8988T (cell line): Measurements from ENCODE around the gene ACER3.
"Not testable (repeated sequence)": the region's sequence is repeated elsewhere in the genome, so short reads cannot be mapped to it uniquely, and the experiment has no call there.

Experiments
- DNase-seq: peaks from one replicate; pipeline ENCODE4 v3.0.0; 2011

The ACER3 gene

DNA sequence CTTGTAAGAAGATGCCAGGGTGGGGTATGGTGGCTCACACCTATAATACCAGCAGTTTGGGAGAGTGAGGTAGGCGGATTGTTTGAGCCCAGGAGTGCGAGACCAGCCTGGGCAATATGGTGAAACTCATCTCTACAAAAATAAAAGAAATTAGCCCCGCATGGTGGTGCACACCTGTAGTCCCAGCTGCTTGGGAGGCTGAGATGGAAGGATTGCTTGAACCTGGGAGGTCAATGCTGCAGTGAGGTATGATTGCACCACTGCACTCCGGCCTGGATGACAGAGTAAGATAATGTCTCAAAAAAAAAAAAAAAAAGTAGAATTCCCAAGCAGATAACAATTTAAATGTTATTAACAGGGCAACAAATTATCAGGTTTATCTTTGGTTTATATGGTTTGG, 20.2 kb downstream of the ACER3 start:
- no peak for DNase-seq

DNA sequence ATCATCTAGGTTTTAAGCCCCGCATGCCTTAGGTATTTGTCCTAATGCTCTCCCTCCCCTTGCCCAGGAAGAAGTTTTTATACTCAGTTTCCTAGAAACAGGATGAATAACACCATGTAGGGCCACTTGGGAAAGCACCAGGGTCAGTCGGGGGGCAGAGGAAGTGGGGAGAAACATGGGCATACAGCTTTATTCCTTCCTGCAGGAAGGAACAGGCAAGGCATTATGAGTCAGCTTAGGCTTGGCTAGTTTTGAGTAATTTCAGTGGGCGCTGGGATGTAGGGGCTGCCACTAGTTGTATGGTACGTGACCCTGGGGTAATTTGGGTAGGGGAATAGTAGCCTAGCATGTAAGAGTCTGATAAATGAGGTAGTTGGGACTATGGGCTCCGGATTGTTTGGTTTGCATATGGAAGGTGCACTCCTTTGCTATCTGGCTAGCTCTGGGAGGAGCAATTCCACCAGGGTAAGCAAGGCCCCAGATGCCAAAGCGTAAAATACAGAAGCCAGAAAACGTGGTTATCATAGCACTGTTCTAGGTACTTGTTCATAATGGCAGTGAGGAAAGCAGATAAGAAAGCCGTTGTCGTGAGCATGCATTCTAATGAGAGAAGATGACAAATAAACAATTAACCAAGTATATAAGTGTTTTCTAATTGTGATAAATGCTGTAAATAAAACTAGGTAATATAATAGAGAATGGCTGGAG, 24.8 kb downstream of the ACER3 start:
- no peak for DNase-seq

DNA sequence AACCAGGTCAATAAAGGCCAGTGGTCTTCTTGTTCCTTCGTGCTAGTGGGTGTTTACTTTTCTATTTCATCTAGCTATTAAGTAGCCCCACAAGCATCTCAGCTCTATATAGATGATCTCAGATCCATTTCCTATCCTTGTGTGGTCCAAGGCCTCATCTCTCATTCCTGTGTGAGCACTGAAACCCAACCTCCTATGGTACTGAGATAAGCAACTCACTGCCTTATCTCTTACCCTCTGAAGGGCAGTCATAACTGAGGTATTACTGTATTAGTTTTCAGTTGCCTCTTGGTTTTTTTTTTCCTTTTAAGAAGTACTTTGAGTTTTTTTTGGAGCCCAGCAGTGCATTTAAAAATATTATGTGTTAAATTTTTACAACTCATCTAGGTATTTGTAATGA, 28.3 kb downstream of the ACER3 start:
- DNase-seq = no peak

DNA sequence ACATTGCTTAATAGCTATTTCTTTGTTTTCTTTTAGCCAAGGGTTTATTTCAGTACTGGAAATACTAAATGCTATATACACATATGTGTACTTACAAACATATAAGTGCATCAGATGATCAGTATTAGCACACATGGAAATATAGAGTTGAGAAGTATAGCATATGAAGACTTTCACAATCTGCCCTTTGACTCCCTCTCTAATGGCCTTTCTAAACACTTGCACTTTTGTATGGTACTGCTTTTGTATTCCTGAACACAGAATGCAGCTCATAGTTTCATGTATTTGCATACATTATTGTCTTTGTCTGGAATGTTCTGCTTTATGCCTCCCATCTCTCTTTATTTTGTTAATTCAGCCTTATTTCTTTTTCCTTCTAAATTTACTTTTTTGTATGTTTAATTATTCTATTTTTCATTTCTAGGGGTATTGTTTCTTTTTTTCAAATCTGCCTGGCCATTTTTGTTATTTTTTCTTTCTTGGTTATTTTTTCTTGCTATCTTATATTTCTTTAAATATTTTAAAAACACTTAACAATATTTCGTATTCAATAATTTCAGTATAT, 28.8 kb downstream of the ACER3 start:
- no peak for DNase-seq

DNA sequence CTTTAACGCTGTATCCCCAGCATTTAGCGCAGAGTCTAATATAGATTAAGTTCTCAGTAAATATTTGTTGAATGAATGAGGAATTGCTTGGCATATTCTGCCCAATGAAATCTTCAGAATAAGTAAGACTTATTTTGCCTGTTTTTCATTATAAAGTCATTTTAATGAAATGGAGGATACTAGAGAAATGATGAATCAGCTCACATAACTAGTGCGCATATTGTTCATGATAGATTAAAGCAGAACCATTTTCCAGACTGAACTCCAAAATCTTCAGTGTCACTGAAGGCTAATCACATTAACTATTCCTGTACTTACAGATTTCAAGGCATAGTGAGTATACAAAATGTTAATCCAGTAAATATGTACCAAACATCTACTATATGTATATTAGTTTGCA, 29.6 kb downstream of the ACER3 start:
- DNase-seq = no peak

DNA sequence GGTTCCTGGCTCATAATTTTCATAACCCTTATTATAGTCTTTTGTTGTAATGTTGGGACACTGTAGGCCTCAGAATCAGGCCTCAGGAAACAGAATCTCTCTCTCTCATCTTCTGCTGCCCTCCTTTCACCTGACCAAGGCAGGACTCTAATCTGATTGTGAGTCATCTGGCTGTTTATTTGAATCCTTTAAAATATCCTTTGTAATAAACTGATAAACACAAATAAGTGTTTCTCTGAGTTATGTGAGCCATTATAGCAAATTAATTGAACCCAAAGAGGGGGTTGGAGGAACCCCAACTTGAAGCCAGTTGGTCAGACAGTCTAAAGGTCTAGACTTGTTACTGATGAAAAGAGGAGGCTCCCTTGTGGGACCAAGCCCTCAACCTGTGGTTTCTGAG, 30.6 kb downstream of the ACER3 start:
- no peak for DNase-seq

DNA sequence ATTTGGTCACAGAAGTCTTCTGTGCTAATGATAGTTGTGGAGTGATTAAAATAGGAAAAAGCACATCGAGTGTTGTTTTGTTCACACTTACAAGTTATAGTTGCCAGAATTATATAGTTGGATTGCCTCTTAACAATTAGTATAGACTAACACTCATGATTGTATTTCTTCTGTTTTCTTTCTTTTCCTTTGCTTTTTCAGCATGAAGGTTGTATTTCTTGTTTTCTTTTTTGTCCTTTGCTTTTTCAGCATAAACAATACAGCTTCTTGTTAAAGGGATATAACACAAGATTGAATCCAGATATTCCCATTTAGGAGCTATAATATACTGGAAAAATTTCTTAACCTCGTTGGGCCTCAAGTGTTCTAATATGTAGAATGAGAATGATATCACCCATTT, 31.1 kb downstream of the ACER3 start:
- DNase-seq = no peak

DNA sequence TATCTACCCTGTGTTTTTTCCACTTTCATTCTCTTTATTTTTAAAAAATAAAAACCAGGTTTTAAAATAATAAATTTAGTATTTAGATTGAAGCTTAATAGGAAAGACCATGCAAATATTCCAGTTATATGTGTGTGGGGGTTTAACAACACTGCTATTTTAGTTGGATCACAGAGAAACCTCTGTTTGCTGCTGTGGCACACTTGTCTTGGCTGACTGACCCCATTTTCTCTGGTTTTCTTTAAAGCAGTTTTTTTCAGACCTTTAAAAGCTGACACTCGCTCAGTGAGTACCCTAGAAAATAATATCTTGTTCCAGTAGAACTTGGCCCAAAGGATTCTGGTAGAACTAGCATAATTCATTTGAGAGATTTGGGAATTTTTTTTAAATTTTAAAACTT, 31.6 kb downstream of the ACER3 start:
- DNase-seq = no peak

DNA sequence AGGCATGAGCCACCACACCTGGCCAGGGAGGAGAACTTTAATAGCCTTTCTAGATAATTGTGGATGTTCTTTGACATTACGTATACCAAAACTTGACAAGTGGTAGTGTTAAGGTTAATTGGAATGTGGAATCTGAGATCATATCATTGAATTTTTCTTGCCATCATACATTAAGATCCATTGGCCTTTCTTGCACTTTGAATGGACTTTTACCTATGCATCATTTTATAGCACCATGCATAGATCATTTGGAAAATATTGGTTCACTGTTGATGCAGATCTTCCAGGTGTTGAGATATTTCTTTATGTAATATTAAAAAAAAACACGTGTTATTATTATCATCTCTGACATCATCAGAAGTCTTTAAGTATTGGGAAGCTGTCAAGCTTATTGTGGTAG, 36.5 kb downstream of the ACER3 start:
- no peak for DNase-seq

DNA sequence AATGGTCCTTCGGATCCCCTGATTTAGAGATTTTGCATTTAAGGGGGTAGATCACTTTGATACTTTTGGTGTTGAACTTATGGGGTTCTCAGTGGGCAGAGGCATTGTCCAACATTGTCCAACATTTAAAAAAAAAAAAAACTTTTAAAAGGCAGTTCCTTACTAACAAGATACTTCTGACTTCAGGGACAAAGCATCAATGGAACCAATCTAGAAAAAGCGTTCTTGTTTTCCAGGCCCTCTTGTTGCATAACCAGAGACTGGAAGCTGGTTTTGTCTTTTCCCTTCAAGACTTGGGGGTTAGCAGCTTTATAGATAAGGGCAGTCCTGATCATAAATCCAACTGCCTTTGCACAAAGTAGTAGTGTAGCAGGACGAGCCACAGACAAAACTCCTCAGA, 40.4 kb downstream of the ACER3 start:
- no peak for DNase-seq

DNA sequence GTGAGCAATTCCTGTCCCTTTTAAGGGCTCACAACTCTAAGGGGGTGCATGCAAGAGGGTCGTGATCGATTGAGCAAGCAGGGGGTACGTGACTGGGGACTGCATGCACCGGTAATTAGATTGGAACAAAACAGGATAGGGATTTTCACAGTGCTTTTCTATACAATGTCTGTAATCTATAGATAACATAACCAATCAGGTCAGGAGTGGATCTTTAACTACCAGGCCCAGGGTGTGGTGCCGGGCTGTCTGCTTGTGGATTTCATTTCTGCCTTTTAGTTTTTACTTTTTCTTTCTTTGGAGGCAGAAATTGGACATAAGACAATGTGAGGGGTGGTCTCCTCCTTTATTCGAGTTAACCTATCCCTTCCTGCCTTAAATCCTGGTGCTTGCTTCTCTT, 40.9 kb downstream of the ACER3 start:
- not testable (repeated sequence) for DNase-seq

DNA sequence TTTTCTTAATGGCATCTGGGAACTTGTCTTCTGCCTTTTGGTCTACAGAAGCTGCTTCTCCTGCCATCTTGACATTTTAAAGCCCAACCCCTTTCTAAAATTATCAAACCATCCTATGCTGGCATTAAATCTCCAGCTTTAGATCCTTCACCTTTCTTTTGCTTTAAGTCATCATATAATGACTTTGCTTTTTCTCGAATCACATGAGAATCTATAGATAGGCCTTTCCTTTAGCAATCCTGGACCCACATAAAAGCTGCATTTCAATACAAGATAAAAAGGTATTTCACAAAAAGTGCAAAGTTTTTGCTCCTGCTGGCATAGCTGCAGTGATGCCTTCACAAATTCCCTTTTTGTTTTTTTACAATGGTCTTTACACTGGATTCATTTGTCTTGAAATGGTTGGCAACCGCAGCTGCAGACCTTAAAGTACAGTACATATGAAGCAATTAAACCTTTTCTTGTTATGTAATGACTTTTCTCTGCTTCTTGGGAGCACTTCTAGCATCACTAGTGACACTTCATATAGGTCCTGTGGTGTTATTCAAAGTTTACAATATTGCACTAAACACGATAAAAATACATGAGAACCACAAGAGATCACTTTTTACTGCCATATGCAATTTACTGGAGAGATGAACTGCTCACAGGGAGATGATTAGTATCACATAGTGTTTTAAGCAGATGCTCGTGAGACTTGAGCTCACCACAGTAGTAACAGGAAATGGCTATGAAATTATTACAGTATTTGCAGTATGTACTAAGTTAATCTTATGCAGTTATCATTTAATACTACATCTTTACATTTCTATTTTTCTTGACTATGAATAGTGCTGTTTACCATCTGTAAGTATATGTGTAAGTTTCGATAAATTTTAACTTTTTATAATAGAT, 41.6 kb downstream of the ACER3 start:
- DNase-seq = no peak

DNA sequence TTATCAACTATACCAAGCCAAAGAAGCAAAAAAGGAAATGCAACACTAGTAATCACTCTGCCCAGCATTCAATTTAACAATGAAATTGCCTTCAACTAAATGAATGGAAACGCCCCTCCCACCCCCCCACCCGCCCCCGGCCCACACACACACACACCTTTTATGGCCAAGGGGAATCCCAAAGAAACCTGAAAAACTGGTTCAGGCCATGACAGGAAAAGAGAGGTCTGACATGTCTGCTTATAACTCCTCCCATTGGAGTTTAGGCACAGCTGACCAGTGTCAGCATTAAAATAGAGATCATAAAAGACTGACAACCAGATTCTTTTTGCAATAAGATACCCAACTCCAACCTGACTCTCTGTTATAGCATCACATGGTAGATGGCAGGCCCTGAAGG, 42.6 kb downstream of the ACER3 start:
- no peak for DNase-seq

DNA sequence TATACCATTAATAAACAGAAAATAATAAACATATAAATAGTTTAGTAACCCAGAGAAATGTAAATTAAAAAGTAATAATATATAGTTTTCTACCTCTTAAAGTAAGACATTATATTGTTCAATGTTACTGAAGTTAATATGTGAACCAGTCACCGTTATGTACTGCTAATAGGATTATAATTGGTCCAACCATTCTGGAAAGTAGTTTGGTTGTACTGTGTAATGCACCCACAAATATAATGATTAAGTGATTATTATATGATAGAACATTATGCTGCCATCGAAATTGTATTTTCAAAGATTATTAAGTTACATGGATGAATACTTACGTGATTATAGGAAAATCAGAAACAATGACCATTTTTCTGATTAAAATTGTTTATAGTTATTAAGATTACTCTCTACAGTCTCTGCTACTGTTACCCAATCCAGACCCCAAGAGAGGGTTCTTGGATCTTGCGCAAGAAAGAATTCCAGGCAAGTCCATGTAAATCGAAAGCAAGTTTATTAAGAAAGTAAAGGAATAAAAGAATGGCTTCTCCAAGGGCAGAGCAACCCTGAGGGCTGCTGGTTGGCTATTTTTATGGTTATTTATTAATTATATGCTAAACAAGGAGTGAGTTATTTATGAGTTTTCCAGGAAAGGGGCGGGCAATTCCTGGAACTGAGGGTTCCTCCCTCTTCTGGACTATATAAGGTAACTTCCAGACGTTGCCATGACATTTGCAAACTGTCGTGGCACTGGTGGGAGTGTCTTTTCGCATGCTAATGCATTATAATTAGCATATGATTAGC, 50.1 kb downstream of the ACER3 start:
- no peak for DNase-seq

DNA sequence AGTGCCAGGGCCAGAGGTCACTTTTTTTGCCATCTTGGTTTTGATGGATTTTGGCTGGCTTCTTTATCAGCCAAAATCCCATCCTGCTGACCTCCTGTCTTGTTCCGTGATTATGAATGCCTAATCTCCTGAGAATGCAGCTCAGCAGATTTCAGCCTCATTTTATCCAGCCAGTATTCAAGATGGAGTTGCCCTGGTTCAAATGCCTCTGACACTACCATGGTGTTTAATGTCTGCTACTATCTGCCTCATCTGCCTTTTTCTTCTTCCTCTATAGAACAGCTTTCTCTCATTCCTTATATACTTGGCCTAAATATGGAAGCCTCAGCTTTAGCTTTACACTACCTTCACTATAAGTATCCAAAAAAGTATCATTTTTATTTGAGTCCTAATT, 50.7 kb downstream of the ACER3 start:
- no peak for DNase-seq

DNA sequence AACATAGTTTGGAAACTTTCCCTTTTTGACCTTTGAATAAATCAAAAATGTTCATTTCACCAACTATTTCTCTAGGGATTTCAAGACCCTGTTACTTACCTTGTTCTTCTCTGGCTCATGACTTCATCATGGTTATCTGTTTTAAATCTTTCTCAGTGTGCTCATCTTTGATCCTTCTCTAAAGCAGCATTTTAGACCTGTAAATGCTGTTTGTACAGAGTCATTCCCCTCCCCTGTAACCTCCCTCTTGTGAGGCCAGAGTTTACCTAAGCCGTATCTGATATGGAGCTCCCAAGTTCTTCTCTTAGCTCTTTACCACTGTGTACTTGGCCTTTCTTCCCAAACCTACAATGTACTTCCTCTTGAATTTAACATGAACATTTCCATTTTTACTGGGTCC, 56.0 kb downstream of the ACER3 start:
- DNase-seq = no peak

DNA sequence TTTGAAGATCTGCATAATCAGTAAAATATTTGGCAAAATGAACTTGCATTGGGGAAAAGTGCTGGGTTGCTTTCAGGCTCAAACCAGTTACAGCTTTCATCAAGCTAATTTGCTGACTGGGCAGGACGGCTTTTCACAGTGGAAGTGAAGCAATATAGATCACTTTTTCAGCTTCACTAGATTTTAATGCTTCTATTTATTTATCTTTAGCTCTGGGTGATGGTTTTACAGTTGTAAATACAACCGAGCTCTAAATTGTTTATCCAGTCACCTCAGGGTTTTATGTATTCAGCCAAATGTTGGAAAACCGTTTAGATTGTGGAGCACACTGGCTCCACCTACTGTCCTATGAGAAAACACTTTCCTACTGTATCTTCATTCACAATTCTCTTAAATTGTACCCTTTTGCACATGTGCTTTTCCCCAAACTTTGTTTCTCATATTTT, 58.2 kb downstream of the ACER3 start:
- no peak for DNase-seq

DNA sequence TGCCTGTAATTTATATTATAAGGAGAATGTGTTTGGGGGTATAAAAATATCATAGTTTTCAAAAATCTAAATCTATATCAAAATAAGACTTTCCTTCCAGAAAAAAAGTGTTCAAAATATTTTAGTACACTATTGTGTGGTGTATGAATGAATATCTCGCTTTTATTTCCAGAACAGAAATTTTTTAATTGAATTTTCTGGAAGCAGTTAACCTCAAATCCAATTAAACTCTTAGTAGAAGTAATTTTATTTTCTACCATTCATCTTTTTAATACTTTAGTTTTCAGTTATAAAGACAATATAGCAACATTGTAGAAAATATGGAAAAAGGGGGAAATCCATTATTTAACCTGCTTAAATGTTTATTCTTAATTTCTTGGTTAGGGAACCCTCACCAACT, 58.7 kb downstream of the ACER3 start:
- no peak for DNase-seq

DNA sequence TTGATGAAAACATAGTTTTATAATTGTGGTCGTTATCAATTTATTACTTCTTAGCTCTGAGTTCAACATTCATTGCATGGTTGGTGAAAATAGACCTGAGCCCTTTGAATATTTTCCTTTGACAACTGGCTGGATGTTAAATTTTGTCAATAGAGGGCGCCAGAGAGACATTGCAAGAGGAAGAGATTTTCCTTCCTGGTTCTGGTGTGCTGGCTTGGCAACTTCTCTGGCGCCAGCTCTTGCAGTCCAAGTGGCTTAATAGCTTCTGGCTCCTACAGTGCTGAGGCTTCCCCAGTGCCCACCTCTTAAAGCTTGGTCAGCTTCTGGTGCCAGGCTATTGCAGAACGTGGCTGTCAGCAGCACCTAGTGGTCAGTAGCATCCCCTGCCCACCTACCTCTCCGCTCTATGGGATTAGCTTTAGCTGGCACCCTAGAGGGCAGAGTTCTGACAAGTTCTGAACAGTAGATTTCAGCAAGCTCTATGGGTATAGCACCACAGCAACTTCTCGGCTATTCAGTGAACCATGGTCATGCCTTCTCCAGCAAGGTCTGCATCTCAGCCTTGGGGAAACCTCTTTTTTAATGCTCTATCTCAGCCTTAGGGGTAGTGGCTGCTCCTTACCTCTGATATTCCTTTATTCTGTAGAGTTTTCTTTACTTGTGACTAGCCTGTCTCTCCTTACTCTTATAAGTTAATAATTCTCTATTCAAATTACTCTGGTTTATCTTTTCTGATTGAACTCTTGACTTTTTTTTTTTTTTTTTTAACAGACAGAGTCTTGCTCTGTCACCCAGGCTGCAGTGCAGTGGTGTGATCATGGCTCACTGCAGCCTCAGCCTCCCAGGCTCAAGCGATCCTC, 59.4 kb downstream of the ACER3 start:
- DNase-seq = peak; percentile 21

DNA sequence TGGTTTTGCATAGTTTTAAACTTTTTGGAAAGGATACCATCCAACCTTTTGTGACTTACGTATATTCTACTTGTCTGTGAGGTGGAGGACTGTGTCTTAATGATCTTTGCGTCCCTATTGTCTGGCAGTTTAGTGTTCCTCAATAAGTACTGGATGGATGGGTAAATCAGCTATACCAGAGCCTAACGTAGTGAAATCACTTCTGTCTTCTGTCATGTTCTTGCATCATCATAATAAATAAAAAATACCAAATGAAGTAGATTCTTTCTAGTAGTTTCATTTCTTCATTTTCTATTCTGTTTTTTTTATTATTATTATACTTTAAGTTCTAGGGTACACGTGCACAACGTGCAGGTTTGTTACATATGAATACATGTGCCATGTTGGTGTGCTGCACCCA, 66.4 kb downstream of the ACER3 start:
- no peak for DNase-seq

DNA sequence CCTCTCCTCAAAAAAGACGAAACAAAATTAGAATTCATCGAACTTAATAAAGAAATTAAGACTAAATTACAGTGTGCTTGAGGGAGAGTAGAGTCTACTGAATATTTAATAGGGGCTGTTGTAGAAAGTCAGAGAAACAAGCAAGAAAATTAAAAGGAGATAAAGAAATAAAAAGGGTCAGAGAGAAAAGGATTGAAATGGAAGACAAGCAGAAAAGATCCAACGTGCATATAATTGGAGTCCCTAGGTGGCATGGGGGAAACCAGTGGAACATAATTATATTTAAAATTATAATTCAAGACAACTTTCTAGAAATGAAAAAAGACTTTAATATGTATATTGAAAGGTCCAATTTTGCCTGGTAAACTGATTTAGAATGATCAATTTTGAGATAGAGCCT, 74.3 kb downstream of the ACER3 start:
- DNase-seq = no peak

DNA sequence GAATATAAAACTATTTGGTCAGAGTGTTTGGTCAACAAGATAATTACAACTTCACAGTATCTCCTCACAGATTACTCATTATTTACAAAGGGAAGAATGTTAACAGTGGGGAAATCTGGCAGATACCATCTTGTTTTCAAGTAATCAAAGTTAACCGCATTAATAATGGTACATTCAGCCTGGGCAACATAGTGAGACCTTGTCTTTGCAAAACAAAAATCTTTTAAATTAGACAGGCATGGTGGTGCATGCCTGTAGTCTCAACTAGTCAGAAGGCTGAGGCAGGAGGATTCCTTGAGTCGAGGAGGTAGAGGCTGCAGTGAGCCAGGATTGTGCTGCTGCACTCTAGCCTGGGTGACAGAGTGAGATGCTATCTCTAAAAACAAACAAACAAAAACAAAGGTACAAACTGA, 78.5 kb downstream of the ACER3 start:
- no peak for DNase-seq
